Effector memory CD4-positive, alpha-beta T cell (primary cell): ENCODE measurements around the gene PSG2.
"Not testable (repeated sequence)": the region's sequence is repeated elsewhere in the genome, so short reads cannot be mapped to it uniquely, and the experiment has no call there.

Experiments
- DNase-seq, 3 donors: peaks; one replicate each; pipeline ENCODE4 v3.0.0-alpha.2; 2020
- H3K27ac ChIP-seq: 2 replicates; pipeline ENCODE4 v1.7.0; 2013; ENCODE audit warnings: mild to moderate bottlenecking, low read length, moderate library complexity; ENCODE audit not compliant: insufficient read depth, poor library complexity, severe bottlenecking
- H3K27me3 ChIP-seq: replicated peaks from 2 replicates; pipeline ENCODE4 v1.7.0; 2013; ENCODE audit warnings: mild to moderate bottlenecking, low read length; ENCODE audit not compliant: insufficient read depth, control insufficient read depth, poor library complexity, severe bottlenecking
- H3K36me3 ChIP-seq: 2 replicates; pipeline ENCODE4 v1.7.0; 2013; ENCODE audit warnings: mild to moderate bottlenecking, low read length, moderate library complexity; ENCODE audit not compliant: control insufficient read depth, insufficient read depth
- H3K4me1 ChIP-seq: 2 replicates; pipeline ENCODE4 v1.7.0; 2013; ENCODE audit warnings: low read length, mild to moderate bottlenecking; ENCODE audit not compliant: control insufficient read depth, insufficient read depth, poor library complexity, severe bottlenecking
- H3K4me3 ChIP-seq: 2 replicates; pipeline ENCODE4 v1.7.0; 2013; ENCODE audit warnings: low read length, low read depth, mild to moderate bottlenecking; ENCODE audit not compliant: insufficient read depth, poor library complexity, severe bottlenecking
- H3K9me3 ChIP-seq: 2 replicates; pipeline ENCODE4 v1.7.0; 2013; ENCODE audit warnings: mild to moderate bottlenecking, low read length, moderate library complexity; ENCODE audit not compliant: control insufficient read depth
- total RNA-seq, 3 donors: gene quantifications; one replicate each; lab custom pipeline; 2026; lab: John Stamatoyannopoulos, UW

The PSG2 gene
- total RNA-seq = 0 reads per million in 3 donors

DNA sequence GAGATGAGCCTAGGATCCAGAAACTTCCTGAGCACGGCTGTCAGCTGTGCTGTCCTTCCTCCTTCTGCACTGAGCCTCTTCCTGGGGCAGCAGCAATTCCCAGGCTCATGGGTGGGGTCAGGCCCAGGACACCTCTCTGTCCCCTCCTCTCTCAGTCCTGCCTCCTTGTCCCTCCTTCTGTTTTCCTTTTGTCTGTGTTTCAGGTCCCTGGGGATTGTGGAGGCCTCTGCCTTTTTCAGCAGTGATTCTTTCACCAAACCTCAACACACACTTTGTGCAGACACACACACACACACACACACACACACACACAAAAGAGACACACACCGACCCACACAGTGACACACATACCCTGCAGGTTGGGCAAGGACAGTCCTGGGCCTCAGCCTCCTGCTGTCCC lies at the start of gene PSG2:
TSS of gene PSG2 (minus strand) at position 101 of the 400 bp plus-strand sequence. CDS start 132 bp downstream, outside the sequence.
- not testable (repeated sequence) for H3K27me3 ChIP-seq, DNase-seq, H3K9me3 ChIP-seq, H3K4me3 ChIP-seq, H3K27ac ChIP-seq, H3K4me1 ChIP-seq, H3K36me3 ChIP-seq

DNA sequence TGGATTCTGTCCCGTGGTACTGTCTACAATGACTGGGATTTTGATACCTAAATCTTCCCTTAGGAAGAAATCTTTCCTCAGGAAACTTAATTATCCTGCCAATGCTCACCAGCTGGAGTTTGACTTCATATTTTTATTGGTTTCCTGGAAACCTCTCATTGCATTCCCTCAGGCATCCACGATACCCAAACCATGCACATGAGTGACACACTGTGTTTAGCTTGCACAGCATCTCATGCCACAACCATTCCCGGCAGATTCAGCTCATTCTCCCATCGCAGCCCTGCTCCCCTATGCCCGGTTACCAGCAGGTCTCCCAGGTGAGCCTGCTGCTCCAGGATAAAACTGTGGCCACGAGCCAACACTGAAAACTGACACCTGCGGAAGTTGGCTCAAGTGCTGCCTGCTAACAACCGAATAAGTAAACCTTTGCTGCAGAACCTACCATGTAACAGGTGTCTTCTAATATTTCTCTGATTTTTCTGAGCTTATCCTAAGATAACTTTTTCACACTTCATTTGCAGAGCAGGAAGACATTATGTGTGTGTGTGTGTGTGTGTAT lies 48.9 kb upstream of the PSG2 start:
- H3K4me3 ChIP-seq, H3K36me3 ChIP-seq, H3K27me3 ChIP-seq, DNase-seq, H3K4me1 ChIP-seq, H3K9me3 ChIP-seq, H3K27ac ChIP-seq: not testable (repeated sequence)

DNA sequence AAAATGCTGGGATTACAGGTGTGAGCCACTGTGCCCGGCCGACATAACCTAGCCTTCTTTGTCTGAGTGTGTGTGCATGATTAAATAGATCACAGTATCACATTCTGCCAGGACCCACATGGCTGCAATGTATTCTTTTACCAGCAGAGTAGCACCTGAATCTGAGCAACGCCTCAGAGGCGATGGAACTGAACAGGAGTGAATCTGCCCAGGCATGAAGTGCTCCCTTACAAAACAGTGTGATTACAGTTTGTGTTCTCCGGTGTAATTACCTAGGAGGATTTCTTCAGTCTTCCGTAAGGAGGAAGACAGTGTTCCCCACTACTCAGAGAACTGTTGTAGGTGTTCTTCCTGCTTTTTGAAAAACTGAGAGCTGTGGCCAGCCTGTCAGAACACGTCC lies 46.7 kb upstream of the PSG2 start:
- not testable (repeated sequence) for H3K27ac ChIP-seq, H3K4me3 ChIP-seq, H3K36me3 ChIP-seq, DNase-seq, H3K4me1 ChIP-seq, H3K27me3 ChIP-seq, H3K9me3 ChIP-seq

DNA sequence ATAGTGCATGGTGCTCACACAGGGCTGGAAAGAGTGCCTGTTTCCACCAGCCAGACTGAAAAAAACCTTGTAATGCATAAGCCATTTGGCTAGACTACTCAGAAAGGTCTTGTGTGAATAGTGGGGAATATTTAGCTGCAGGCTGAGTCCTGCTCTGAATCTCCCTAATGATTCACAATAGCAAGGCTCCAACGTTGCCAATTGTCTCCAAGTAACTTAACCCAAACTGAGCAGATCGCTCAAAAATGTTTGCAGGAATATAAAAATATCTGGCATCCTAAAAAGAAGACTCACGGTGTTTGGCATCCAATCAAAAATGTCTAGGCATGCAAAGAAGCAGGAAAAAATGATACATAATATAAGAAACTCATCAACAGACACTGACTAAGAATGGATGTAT lies 44.8 kb upstream of the PSG2 start:
- DNase-seq, H3K27me3 ChIP-seq, H3K9me3 ChIP-seq, H3K27ac ChIP-seq, H3K4me1 ChIP-seq, H3K36me3 ChIP-seq, H3K4me3 ChIP-seq: not testable (repeated sequence)

DNA sequence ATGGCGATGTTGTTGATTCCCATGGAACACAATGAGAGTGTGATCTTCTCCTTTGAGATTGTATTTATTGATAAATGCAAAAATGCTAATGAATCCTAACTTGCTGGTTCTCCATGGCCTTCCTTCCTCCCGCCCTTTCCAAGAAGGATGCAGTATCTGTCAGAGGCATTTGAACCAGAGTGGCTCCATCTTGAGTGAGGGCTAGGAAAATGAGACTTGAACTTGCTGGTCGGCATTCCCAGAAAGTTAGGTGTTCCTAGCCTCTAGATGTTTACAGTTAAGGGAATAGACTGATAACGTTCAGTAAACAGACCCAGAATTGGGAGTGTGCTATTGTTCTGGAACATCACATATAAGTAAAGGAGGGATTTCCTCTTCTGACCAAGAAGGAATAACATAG lies 44.2 kb upstream of the PSG2 start:
- DNase-seq = no peak
- H3K36me3 ChIP-seq = no peaks in the 10 kb centered on the region
- no peak overlapping the region for H3K27ac ChIP-seq
- H3K9me3 ChIP-seq = no peaks in the 10 kb centered on the region
- H3K27me3 ChIP-seq = peaks cover 2% of the 10 kb centered on the region
- no peaks in the 10 kb centered on the region for H3K4me1 ChIP-seq
- no peak overlapping the region for H3K4me3 ChIP-seq

DNA sequence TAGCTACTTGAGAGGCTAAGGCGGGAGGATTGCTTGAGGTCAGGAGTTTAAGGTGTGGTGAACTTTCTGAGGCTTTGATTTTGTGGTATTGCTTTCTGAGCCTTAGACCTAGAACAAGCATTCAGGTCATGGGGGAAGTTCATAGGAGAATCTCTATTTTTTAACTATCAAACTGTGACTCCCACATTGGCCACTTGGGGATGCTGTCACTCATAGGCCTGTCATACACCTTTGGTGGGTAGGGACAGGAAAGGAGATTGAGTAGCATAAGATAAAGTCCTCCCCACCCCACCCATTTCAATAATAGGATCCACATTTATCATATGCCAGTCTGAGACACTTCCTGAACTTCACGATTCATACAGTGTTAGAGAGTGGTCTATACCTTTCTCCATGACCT lies 41.9 kb upstream of the PSG2 start:
- no peaks in the 10 kb centered on the region for H3K9me3 ChIP-seq
- no peak overlapping the region for H3K4me3 ChIP-seq
- no peak for DNase-seq
- no peak overlapping the region for H3K27ac ChIP-seq
- peaks cover 2% of the 10 kb centered on the region for H3K27me3 ChIP-seq
- H3K36me3 ChIP-seq = no peaks in the 10 kb centered on the region
- no peaks in the 10 kb centered on the region for H3K4me1 ChIP-seq

DNA sequence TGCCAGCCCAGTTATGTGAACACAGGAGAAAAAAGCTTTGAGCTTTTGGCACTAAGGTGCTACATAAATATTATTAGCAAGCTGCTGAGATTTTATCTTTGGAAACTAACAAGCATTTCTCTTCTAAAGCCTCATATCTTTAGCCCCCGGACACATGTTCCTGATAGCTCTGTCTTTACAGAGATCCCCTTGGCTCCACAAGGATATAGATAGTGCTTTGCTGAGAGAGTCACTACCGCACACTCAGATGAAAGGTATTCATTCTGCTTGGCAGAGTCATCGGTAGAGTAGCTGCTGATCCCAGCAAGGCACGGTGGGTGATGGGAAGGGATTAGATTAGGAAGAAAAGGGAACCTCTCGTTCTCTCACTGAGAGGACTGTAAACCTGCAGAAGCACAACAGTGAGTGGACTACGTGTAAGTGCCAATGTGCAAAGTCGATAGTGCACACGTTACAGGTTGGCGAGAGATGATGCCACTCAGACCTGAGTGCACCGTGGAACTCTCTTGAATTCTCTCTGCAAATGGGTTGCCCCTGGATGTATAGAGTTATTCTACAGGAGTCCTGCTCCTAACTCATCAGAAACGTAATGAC lies 38.0 kb upstream of the PSG2 start:
- H3K4me3 ChIP-seq, H3K36me3 ChIP-seq, H3K4me1 ChIP-seq, H3K9me3 ChIP-seq, H3K27me3 ChIP-seq, H3K27ac ChIP-seq, DNase-seq: not testable (repeated sequence)

DNA sequence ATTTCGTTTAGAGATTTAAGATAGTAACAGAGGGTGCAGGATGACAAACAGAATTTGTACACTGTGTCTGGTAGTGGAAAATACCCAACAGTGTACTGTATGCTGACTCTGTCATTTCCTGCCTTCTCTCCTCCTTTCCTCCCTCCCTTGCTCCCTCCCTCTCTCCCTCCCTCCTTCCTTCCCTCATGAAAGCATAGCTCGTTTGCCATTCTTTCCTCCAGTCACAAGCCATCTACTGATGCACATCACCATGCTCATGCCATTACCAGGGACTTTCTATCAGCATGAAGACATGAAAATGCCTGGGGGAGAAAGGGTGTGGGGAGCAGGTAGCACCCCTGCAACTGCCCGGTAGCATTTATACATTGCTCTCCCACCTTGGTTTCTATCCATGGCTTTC lies 37.0 kb upstream of the PSG2 start:
- H3K9me3 ChIP-seq, DNase-seq, H3K4me3 ChIP-seq, H3K27me3 ChIP-seq, H3K36me3 ChIP-seq, H3K4me1 ChIP-seq, H3K27ac ChIP-seq: not testable (repeated sequence)

DNA sequence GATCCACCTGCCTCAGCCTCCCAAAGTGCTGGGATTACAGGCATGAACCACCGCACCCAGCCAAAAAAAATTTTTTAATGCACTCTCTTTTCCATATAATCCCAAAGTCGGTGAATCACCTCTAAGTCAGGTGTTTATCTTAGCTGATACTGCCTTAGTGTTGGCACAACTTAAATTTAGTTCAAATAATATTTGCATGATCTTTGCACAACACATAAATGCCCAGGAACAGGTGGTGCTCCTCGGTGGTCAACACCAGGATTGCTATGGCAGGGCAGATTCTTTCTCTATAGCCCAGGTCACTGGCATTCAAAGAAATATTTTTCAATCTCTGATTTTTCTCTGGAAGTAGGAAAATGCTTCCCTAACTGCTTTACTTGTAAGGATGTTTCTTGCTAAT lies 33.9 kb upstream of the PSG2 start:
- H3K36me3 ChIP-seq, DNase-seq, H3K27me3 ChIP-seq, H3K27ac ChIP-seq, H3K9me3 ChIP-seq, H3K4me3 ChIP-seq, H3K4me1 ChIP-seq: not testable (repeated sequence)

DNA sequence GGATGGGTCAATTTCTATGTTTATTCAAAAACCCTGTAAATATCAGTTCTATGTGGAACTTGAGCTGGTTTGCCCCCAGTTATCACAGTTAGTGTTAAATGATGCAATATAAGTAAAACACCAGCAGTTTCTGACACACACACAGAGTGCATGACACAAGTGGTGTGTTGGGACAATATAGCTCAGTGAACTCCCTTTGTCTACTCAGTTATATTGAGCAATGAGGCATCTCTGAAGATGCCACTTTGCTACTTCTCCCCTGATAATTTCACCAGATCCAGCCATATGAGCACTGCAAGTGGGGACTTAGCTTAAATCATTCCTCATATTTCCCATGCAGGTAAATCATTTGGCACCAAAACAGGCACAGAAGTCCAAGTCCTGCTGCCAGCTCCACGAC lies 33.0 kb upstream of the PSG2 start:
- DNase-seq, H3K36me3 ChIP-seq, H3K9me3 ChIP-seq, H3K27ac ChIP-seq, H3K4me3 ChIP-seq, H3K4me1 ChIP-seq, H3K27me3 ChIP-seq: not testable (repeated sequence)
